NCI-H2107 (cell line): ENCODE measurements around the gene CREB5.
"Not testable (repeated sequence)": the region's sequence is repeated elsewhere in the genome, so short reads cannot be mapped to it uniquely, and the experiment has no call there.

Experiments used
- DNase-seq: peaks from one replicate; lab custom pipeline; 2025; lab: John Stamatoyannopoulos, UW

Gene CREB5

DNA sequence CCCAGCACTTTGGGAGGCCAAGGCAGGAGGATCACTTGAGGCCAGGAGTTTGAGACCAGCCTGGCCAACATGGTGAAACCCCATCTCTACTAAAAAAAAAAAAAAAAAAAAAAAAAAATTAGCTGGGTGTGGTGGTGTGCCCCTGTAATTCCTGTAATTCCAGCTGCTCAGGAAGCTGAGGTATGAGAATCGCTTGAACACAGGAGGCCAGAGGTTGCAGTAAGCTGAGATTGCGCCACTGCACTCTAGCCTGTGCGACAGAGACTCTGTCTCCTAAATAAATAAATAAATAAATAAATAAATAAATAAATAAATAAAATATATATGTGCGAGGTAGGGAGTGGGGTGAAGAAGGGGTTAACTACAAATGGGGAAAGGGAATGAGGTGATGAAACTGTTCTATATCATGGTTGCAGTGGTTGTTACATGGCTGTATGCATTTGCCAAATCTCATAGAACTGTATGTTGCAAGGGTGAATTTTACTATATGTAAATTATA is 199.1 kb downstream of the CREB5 start:
- DNase-seq, result not testable (repeated sequence)

GRCh38 chr7:28613262-28613661 is 200.9 kb downstream of the CREB5 start:
- no peak for DNase-seq

DNA sequence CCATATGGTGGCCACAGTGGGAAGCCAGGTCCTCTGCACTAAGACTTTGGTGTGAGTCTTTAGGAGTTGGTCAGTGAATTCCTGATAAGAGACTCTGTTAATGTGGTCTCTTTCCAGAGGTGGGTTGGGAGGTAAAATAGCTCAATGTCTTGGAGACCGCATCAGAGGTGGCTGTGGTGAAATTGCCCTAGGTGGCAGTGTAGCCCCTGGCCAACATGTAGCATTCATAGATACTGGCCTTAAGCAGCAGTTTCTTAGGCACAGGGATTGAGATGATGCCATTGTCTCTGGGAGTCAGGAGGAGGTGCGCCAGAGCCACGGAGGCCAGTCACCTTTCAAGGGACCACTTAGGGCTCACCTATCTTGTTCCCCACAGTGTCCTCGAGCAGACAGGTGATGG is 202.8 kb downstream of the CREB5 start:
- DNase-seq, result no peak

GRCh38 chr7:28617308-28617880 is 205.1 kb downstream of the CREB5 start:
- no peak for DNase-seq

GRCh38 chr7:28618383-28618782 is 206.1 kb downstream of the CREB5 start:
- DNase-seq, result no peak

GRCh38 chr7:28619256-28619655 is 206.9 kb downstream of the CREB5 start:
- DNase-seq, result no peak

GRCh38 chr7:28621369-28621841 is 209.1 kb downstream of the CREB5 start:
- no peak for DNase-seq

GRCh38 chr7:28623105-28623730 is 210.9 kb downstream of the CREB5 start:
- DNase-seq, result no peak

DNA sequence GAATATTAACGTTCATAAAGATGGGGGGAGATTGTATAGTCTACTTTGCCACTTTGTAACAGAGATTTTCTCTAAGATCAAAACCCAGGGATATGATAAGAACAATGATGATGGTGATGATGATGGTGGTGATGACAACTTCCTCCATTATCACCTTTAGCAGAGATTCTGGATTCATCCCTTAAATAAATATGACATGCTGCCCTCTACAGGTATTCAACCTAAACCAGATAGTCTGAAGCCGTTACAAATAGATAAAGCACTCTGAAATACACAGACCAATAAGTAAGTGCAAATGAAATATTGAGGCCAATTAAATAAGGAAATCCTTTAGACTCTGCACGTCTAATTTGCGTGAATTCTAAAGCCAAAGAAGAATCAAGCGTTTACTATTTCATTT is 211.5 kb downstream of the CREB5 start:
- DNase-seq, result no peak

DNA sequence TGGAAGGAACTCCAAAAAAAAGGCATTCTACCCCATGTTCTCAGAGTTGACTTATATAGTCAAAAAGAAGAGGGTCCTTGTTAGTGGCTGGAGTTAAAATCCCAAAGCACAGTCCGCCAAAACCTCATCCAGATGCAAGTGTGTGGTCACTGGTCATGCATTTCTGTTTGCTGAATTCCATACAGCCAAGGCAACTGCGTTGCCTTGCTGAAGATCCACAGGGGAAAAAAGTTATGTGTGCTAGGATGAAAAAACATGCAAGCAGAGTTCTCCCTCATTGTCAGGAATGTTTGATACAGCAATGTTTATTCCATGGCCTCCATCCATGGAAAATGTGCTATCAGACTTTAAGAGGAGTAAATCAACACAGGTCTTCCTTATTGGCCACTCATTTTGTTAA is 213.1 kb downstream of the CREB5 start:
- DNase-seq, result no peak

- DNase-seq, result no peak
These were observed 213.9 kb downstream of the CREB5 start for GRCh38 chr7:28626221-28626620.

DNA sequence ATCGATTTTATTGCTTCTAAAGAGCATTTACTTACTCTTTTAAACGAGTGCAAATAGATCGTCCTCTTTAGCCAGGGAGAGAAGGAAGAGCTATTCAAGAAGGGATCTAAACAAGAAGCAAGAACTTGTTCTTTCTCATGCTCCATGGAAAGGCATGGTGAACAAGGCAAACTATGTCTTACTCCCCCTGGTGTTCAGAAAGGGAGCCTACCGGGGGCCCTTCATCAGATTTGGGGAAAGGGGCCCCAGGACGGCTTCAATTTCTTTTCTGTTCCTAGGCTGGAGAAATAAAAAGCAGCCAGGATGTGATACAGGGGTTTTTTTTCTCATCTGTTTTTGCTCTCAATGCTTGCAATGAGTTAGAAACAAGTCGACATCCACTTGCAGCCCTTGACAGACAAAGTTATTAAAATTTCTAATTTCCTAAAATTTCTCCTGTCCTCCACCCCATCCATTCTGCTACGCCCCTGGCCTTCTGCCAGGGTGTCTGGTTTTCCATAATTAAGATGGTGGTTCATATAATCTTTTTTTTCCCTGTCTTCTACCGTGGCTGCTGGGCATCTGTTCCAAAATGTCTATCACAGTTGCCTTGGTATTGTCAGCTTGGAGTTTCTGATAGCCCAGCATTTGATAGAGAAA is 214.4 kb downstream of the CREB5 start:
- peak; percentile 24 for DNase-seq

- DNase-seq, result no peak
These were observed 214.9 kb downstream of the CREB5 start for GRCh38 chr7:28627263-28627653.

- no peak for DNase-seq
These were observed 215.6 kb downstream of the CREB5 start for GRCh38 chr7:28627896-28628295.

DNA sequence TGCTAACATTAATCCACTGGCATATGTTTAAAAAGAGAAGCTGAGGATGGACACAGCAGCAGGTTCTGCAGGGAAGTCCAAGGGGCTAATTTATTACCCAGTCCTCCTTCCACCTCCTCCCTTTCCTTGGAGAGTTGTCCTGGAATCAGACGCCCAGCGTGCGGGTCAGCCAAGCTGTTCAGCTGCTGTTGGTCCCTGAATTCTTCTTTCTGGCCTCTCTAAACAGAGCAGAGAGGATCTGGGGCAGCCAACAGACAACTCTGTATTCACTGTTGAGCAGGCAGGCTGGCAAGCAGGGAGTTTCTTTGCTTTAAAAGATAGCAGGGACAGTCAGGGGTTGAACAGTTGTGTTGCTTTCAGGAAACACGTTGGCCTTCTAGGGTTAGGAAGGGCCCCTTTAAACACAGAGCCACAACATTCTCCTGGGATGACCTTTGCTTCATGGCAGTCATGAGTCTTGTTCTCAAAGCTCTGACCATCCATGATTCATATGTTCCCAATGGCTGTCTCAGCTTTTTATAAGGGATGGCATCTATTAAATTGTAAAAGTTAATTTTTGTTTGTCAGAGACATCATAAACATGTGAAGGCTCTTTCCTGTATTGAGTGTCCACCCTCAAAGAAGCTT is 217.0 kb downstream of the CREB5 start:
- no peak for DNase-seq

GRCh38 chr7:28630350-28630749 is 218.0 kb downstream of the CREB5 start:
- no peak for DNase-seq

GRCh38 chr7:28631995-28632394 is 219.7 kb downstream of the CREB5 start:
- no peak for DNase-seq

DNA sequence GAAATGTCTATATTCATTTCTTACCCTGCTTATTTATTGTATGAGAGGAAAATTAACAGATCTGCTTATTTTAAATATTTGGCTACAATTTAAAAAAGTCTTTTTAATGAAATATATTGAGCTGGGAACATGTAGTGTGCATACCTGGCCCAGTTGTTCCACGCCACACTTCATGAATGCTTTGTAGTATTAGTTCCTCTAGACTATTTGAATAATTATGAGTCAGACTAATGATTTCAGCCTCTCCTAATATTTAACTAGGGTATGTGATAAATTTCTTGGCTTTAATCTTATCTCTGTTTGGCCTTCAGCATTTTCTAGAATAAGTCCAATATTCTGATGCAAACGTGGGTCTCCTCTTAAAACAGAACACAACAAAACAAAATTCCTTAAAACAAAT is 226.6 kb downstream of the CREB5 start:
- DNase-seq, result no peak

GRCh38 chr7:28640001-28640400 is 227.7 kb downstream of the CREB5 start:
- no peak for DNase-seq

GRCh38 chr7:28641752-28642545 is 229.6 kb downstream of the CREB5 start:
- no peak for DNase-seq

DNA sequence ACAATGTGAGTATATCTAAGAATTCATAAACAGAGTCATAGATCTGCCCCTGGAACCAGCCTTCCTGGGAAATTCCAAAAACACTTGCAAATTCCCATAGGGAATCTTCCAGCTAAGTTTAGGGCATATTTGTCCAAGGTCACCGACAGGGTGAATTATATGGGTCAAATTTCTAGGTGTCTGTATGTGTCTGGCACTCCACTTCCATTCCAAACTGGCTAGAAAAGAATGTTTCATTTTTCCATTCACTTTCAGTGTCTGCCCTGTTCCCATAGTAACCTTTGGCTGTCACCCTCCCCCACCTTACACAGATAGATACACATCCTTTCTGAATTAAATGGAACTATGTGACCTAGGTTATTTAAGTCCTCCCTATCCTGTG is 230.9 kb downstream of the CREB5 start:
- DNase-seq, result no peak
